ENCODE data around the gene ZBTB1.

- TF ChIP-seq EZH2phosphoT487 (IDR thresholded peaks at IDR 0.05; ENCODE audit: insufficient read depth, low read depth) (no peak), EZH2 (IDR thresholded peaks at IDR 0.05; ENCODE audit: insufficient read depth, poor library complexity, severe bottlenecking) (no peak)
Measured at GRCh38 chr14:64513271-64513670, 8.7 kb downstream of the ZBTB1 start.
